CD1c-positive myeloid dendritic cell (primary cell): Measurements from ENCODE around the gene AK9.
A peak's percentile ranks its signal among the peaks of the same experiment; 100 is the strongest.

Experiments used
- DNase-seq: peaks from one replicate; pipeline ENCODE4 v3.0.0-alpha.2; 2016; ENCODE audit errors: extremely low spot score

AK9 gene

GRCh38 chr6:109512271-109512817, 178.7 kb downstream of the AK9 start:
- no peak for DNase-seq

GRCh38 chr6:109511832-109512231, 179.2 kb downstream of the AK9 start:
- no peak for DNase-seq

DNA sequence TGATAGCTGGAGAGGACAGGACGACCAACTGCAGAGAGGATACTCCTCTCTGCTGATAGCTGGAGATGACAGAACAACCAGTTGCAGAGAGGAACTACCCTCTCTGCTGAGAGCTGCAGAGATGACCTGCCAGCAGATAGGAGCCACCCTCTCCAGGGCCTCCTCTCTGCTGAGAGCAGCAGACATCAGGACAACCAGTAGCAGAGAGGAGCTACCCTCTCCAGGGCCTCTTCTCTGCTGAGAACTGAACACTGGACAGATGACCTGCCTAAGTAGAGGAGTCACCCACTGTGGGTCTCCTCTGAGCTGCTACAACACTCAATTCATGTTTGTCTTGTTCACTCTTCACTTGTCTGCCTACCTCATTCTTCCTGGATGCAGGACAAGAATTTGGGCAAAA, 180.6 kb downstream of the AK9 start:
- no peak for DNase-seq

DNA sequence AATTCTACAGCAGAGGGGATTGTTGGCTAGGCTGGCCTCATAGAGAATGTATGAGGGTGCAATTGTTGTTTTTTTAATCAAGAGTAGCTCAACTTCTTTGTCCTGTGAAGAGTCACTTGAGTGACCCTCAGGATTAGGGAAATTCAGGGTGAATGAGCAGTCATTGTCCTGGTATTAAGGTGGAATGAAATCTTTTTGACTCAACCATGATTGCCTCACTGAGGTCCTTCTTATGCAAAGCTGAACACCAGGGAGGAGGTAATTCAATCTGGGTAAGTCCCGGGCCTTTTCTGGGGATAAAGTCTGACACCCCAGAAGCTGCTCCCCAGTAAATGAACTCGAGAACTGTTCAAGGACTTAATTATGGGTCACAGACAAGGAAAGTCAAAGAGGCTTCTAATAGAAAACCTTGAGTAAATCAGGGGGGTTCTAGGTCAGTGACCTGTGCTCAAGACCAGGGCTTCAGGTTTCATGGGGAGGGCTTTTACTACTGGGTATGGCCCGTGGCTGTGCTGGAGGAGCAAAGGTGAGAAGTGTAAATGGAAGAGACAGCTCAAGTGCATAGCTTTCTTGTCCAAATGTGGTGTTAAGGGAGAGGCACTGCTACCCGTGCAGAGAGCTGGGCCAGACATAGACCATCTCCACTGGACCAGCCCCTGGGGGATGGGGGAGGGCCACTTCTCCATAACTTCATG, 182.7 kb downstream of the AK9 start:
- no peak for DNase-seq

DNA sequence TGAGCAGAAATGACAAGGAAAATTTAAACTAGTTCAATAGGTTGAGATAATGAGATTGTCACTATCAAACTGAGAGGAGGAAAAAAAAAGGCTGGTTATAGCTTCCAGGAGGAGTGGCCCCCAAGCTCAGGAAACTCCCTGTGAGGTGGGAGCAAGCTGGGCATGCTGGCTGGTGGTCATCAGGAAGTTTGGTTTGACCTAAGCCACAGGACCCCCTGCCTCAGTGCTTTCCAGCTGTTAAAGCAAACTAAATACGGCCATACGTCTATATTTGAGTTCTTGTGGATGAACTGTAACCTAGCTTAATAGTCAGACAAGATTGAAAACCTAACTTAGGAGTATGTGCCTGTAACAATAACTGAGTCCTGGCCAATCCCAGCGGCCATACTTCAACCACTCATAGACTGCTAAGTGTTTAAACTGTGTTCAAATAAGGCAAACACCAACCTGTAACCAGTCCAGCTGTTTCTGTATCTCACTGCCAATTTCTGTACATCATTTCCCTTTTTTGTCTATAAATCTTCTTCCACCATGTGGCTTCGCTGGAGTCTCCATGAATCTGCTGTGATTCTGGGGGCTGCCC, 183.4 kb downstream of the AK9 start:
- no peak for DNase-seq

DNA sequence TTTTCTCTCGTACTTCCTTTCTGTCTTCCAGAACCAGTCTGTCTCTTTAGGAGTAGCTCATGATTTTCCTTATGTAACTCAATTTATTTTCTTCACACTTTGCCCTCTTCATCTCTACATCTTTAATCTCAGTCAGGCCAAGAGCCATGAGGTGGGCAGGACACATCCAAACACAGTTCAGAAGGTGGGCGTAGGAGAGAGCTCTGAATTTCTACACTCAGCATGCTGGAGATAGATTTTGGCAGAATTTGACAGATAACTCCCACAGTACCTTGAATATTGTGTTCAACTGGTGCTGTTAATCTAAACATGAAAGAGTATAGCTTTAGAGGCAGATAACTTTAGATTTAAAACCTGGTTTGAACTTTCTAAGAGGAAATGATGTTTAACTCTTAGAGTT, 184.2 kb downstream of the AK9 start:
- no peak for DNase-seq

GRCh38 chr6:109506314-109506713, 184.7 kb downstream of the AK9 start:
- DNase-seq = no peak

- no peak for DNase-seq
These were observed 187.4 kb downstream of the AK9 start for GRCh38 chr6:109503327-109504224.

DNA sequence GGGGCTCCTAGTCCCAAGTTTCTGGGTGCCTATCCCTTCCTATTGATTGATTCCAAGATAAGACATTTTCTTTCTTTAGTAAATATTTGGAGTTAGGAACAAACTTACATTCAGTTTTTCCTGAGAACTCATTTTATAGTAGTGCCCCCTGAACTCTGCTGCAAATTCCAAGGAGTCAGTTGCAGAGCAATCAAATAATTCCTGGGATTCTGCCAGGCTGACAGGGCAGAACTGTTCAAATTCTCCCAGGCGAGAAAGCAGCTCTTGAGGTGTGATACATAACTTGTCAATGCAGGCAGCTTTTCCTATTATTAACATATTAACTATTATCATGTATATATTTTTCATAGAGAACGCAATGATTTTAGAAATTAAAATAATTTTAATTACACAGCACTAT, 192.1 kb downstream of the AK9 start:
- DNase-seq = no peak

DNA sequence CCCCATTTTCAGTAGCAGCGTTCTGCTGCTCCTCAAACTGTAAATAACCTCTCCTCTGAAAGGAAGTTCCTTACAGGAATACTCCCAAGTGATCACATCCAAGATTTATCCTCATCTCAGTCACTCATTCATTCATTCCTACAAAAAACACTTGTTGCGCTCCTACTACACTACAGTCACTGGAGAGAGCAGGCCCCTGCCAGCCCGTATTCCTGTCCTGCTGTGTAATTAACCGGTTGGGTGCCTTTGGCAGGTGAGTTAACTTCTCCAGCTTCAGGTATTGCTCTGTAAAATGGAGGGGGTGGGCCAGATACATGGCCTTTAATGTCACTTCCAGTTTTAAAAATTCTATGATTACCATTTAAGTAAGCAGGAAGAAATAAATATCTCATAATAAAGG, 192.9 kb downstream of the AK9 start:
- DNase-seq = no peak

GRCh38 chr6:109496036-109496772, 194.8 kb downstream of the AK9 start:
- no peak for DNase-seq

- DNase-seq = peak; percentile 57
These were observed 197.1 kb downstream of the AK9 start for GRCh38 chr6:109493865-109494264.

DNA sequence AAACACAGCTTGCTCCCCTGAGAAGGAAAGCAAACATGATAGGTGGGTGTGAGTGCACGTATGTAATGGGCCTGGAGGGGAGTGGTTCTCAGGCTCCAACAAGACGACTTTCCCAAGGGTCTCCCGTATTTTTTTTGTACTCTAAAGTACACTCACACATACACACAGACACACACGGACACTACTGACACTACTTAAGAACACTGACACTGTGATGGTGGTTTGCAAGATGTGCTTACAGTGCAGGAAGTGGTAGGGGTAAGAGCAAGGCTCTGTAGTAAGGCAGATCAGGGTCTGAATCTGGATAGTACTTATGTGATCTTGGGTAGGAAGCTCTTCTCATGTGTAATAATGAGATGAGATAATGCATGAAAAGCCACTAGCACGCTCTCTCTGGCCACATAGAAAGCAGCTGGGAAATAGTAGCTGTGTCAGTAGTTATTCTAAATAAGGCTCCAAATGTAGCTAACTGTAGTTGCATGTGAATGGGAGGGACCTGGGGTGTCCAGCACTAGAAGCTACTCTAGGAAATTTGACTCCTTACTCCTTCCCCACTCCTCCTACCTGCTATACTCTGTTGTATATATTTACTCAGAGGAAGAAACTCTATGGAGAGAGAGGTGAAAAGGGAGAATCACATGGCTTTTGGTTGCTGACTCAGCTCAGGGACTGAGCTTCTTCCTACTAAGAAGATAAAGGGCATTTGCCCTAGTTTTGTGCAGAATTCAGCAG, 199.6 kb downstream of the AK9 start:
- DNase-seq = no peak

- DNase-seq = no peak
These were observed 200.3 kb downstream of the AK9 start for GRCh38 chr6:109490713-109491112.

DNA sequence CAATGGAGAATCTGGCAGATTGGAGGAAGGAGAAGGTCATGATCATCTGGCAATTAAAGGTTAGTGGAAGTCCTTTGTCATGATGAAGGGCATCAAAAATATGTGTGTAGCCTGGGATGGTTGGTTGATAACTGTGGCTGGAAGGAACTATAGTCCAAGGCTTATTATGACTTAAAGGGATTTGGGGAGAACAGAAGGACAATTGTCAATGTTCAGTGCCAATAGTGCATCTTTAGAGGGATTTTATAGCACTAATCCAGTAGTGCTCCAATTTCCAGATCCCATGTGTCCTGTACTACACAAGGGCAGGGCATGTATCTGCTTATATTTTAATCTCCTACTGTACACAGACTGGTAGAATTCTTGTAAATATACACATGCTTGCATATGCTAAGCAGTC, 203.0 kb downstream of the AK9 start:
- no peak for DNase-seq

DNA sequence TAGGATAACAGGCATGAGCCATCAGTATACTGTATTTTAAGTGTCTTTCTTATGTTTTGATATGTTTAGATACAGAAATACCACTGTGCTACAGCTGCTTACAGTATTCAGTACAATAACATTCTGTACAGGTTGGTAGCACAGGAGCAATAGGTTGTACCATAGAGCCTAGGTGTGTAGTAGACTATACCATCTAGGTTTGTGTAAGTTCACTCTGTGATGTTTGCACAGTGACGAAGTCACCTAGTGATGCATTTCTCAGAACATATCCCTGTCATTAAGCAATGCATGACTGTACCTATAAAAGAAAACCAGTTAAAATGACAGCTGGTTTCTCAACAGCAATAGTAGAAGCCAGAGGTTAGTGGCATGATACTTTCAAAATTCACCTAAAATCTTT, 204.9 kb downstream of the AK9 start:
- no peak for DNase-seq

DNA sequence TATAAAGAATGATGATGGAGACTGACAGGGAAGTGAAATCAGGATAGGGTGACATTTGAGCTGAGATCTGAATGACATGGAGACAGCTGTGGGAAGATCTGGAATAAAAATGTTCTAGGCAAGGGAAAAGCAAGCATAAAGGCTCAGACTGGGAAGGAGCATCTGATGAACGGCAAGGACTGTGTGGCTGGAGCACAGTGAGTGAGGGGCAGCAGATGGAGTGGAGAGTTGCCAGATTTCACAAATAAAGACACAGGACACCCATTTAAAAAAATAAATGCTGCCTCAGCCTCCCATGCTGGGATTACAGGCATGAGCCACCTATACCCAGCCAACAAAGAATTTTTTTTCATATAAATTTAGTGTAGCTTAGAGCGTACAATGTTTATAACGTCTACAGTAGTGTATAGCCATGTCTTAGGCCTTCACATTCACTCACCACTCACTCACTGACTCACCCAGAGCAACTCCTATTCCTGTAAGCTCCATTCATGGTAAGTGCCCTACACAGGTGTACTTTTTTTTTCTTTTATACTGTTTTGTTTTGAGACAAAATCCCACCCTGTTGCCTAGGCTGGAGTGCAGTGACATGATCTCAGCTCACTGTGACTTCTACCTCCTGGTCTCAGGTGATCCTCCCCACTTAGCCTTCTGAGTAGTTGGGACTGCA, 205.6 kb downstream of the AK9 start:
- DNase-seq = no peak

- DNase-seq = no peak
These were observed 206.9 kb downstream of the AK9 start for GRCh38 chr6:109484122-109484521.

GRCh38 chr6:109483735-109484057, 207.3 kb downstream of the AK9 start:
- DNase-seq = no peak

DNA sequence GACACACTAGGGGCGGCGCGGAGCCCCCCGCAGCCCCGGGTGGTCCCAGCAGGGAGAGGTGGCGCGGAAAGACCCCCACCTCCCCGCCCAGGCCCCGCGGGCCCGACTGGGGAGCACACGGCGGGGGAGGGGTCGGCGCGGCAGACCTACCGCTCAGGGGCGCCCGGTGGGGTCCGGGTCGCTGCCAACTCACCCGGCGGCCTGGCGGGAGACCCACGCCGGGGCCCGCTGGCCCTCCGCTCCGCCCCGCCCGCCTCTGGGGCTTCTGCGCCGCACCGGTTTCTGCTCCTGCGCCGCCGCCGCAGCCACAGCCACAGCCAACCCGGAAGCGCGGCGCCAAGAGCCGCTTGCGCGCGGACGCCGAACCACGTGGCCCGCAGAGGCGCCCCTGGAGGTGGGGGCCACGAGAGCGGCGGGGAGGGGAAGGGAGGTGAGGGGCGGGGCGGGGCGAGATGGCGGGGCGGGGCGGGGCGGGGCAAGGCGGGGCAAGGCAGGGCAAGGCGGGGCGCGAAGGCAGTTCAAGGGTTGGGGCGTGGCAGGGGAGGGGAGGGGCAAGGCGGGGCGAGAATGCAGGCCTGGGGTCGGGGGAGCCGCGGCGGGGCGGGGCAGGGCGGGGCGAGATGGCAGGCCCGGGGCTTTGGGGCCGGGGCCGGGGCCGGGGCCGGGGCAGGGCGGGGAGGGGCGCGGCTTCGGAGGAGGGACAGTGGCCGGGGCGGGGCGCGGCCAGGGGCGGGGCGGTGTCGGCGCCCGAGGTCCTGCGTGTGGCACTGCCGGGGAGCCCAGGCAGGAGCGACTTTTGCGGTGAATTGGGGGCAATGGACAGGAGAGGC, 207.9 kb downstream of the AK9 start, which contains the start of gene ZBTB24:
Gene ZBTB24, minus strand, starts transcription at position 315 of the 830 bp plus-strand sequence. CDS start 1,193 bp downstream, outside the sequence.
- peak; percentile 96 for DNase-seq
